HCT116 (cell line): ENCODE results near the gene CAPZB. TPM values are rescaled to one million over a fixed set of nuclear protein-coding genes. Genes with fewer than 3 reads are reported as not detected.

Experiments used
- ATAC-seq: fragments of 200-7000 bp; cut with Tn5 transposase; 2 replicates; pipeline ENCODE4 v1.9.1; 2020; ENCODE audit warnings: mild to moderate bottlenecking, moderate library complexity
- BruUV-seq: library from RNA; stranded (reverse); fragments of 400-500 nt; replicated peaks from 2 replicates; lab custom pipeline; 2021; lab: Mats Ljungman, UMichigan
- CTCF ChIA-PET: fragments of 300-600 bp; sonication (Branson Sonifier 250); formaldehyde crosslinking; loops from one replicate; lab custom pipeline; 2021; ENCODE audit warnings: antibody characterized with exemption; lab: Charles Lee
- POLR2A ChIA-PET: fragments of 300-600, 350-600 bp; sonication (Branson Sonifier 250); formaldehyde crosslinking; loops from one replicate; lab custom pipeline; 2021; ENCODE audit warnings: antibody characterized with exemption; lab: Charles Lee
- RAD21 ChIA-PET, 2 experiments: fragments of 300-600 bp; sonication (Branson Sonifier 250); formaldehyde crosslinking; loops; one replicate each; lab custom pipeline; 2023; ENCODE audit warnings: low total read pairs in 2 of 2; ENCODE audit not compliant: uncharacterized antibody in 2 of 2, unreplicated experiment in 2 of 2, low non-redundant PET in 1 of 2; lab: Charles Lee
- DNase-seq: peaks from one replicate; pipeline ENCODE4 v3.0.0-alpha.2; 2010; ENCODE audit warnings: low read depth, low spot score
- H2AFZ ChIP-seq: fragments of 200-600 bp; shearing (Covaris generic), sonication (generic); 2 replicates; pipeline ENCODE4 v1.6.1; 2017; ENCODE audit warnings: low read depth, mixed run types, mixed read lengths, antibody characterized with exemption, low read length; ENCODE audit not compliant: poor library complexity, severe bottlenecking
- H3K27ac ChIP-seq: 2 replicates; pipeline ENCODE4 v1.5.1; 2012; ENCODE audit warnings: low read depth, low read length
- H3K27me3 ChIP-seq: fragments of 200-600 bp; sonication (generic); 2 replicates; pipeline ENCODE4 v1.6.1; 2016; ENCODE audit warnings: mixed run types, low read length, mixed read lengths; ENCODE audit not compliant: insufficient read depth
- H3K36me3 ChIP-seq, 2 experiments: fragments of 200-500 bp in 1 of 2; fragments of 200-600 bp in 1 of 2; sonication (Bioruptor generic) in 1 of 2; sonication (generic) in 1 of 2; 2 replicates each; pipeline versions ENCODE4 v1.5.1 to v1.6.1; 2014 to 2016; ENCODE audit warnings: low read length in 2 of 2, inconsistent platforms in 1 of 2, mixed read lengths in 1 of 2, mixed run types in 1 of 2; ENCODE audit not compliant: insufficient read depth in 2 of 2, control insufficient read depth in 1 of 2
- H3K4me1 ChIP-seq, 2 experiments: fragments of 200-600 bp in 1 of 2; sonication (generic) in 1 of 2; 2 replicates each; pipeline versions ENCODE4 v1.5.1 to v1.6.1; 2012 to 2017; ENCODE audit warnings: low read length in 2 of 2, inconsistent platforms in 1 of 2, mild to moderate bottlenecking in 1 of 2, mixed read lengths in 1 of 2, mixed run types in 1 of 2, moderate library complexity in 1 of 2; ENCODE audit not compliant: insufficient read depth in 2 of 2, control insufficient read depth in 1 of 2
- H3K4me2 ChIP-seq: fragments of 200-600 bp; sonication (generic); 2 replicates; pipeline ENCODE4 v1.6.1; 2017; ENCODE audit warnings: mixed run types, low read length, mixed read lengths
- H3K4me3 ChIP-seq, 2 experiments: fragments of 200-600 bp in 1 of 2; sonication (generic) in 1 of 2; replicated peaks in 1 of 2; 2 replicates each; pipeline ENCODE4 v1.5.1; 2011 to 2016; ENCODE audit warnings: low read length in 2 of 2, control low read depth in 1 of 2, low read depth in 1 of 2, mild to moderate bottlenecking in 1 of 2, mixed read lengths in 1 of 2, mixed run types in 1 of 2
- H3K79me2 ChIP-seq: fragments of 200-600 bp; sonication (generic); 2 replicates; pipeline ENCODE4 v1.6.1; 2017; ENCODE audit warnings: mild to moderate bottlenecking, mixed run types, low read length, moderate library complexity, mixed read lengths; ENCODE audit not compliant: insufficient read depth
- H3K9ac ChIP-seq: fragments of 200-600 bp; sonication (generic); 2 replicates; pipeline ENCODE4 v1.6.1; 2016; ENCODE audit warnings: low read length, mixed read lengths
- H3K9me2 ChIP-seq: fragments of 200-600 bp; sonication (generic), shearing (Covaris generic); 2 replicates; pipeline ENCODE4 v1.6.1; 2017; ENCODE audit warnings: mixed run types, mild to moderate bottlenecking, moderate library complexity; ENCODE audit not compliant: insufficient read depth
- H3K9me3 ChIP-seq, 2 experiments: fragments of 200-500 bp in 1 of 2; fragments of 200-600 bp in 1 of 2; sonication (Bioruptor generic) in 1 of 2; sonication (generic) in 1 of 2; 2 replicates each; pipeline ENCODE4 v1.6.1; 2014 to 2017; ENCODE audit warnings: low read length in 2 of 2, mixed read lengths in 2 of 2, inconsistent platforms in 1 of 2, low read depth in 1 of 2, mild to moderate bottlenecking in 1 of 2, mixed run types in 1 of 2, moderate library complexity in 1 of 2; ENCODE audit not compliant: control insufficient read depth in 1 of 2, insufficient read depth in 1 of 2
- H4K20me1 ChIP-seq: fragments of 200-600 bp; sonication (generic), shearing (Covaris generic); 2 replicates; pipeline ENCODE4 v1.6.1; 2017; ENCODE audit warnings: mixed run types, mild to moderate bottlenecking, moderate library complexity; ENCODE audit not compliant: insufficient read depth
- CBX3 ChIP-seq: IDR thresholded peaks from 2 replicates; pipeline ENCODE4 v1.6.1; 2012; ENCODE audit warnings: low read depth
- EZH2phosphoT487 ChIP-seq: fragments of 200-600 bp; IDR thresholded peaks from 2 replicates; pipeline ENCODE4 v1.6.1; 2018; ENCODE audit warnings: antibody characterized with exemption, borderline replicate concordance
- FOSL1 ChIP-seq: IDR thresholded peaks from 2 replicates; pipeline ENCODE4 v1.6.1; 2012; ENCODE audit warnings: low read depth
- JUND ChIP-seq: IDR thresholded peaks from 2 replicates; pipeline ENCODE4 v1.6.1; 2012
- POLR2A ChIP-seq: IDR thresholded peaks from 2 replicates; pipeline ENCODE4 v1.7.0; 2011; ENCODE audit warnings: borderline replicate concordance; ENCODE audit not compliant: insufficient read depth, insufficient read length; ENCODE audit errors: extremely low read depth
- POLR2AphosphoS5 ChIP-seq: IDR thresholded peaks from 2 replicates; pipeline ENCODE4 v1.6.1; 2011; ENCODE audit warnings: mild to moderate bottlenecking, low read depth, low read length, moderate library complexity
- SIN3A ChIP-seq: IDR thresholded peaks from 2 replicates; pipeline ENCODE4 v1.6.1; 2012; ENCODE audit warnings: low read depth
- SRF ChIP-seq: IDR thresholded peaks from 2 replicates; pipeline ENCODE4 v1.6.1; 2012; ENCODE audit warnings: low read depth
- TCF7L2 ChIP-seq: IDR thresholded peaks from 2 replicates; pipeline ENCODE4 v1.7.0; 2011; ENCODE audit warnings: borderline replicate concordance, inconsistent platforms; ENCODE audit not compliant: insufficient read depth, insufficient read length; ENCODE audit errors: extremely low read depth
- YY1 ChIP-seq: IDR thresholded peaks from 2 replicates; pipeline ENCODE4 v1.6.1; 2011; ENCODE audit warnings: low read length, low read depth, moderate library complexity, mild to moderate bottlenecking; ENCODE audit not compliant: insufficient replicate concordance; ENCODE audit errors: extremely low read depth
- ZFX ChIP-seq: fragments of 450-650 bp; IDR thresholded peaks from 2 replicates; pipeline ENCODE4 v1.6.1; 2017
- intact Hi-C: fragments of 100-400 bp; cut with micrococcal nuclease; formaldehyde crosslinking; loops from 2 replicates; pipeline ENCODE4 v1.10.0; 2022
- total RNA-seq: library from RNA; stranded (reverse); gene quantifications from one replicate; pipeline ENCODE4 v1.2.1, GENCODE V29; 2021; ENCODE audit not compliant: unreplicated experiment
- TF ChIP-seq, protein P1 (sequence below): IDR thresholded peaks from 2 replicates; pipeline ENCODE4 v1.6.1; 2012
- TF ChIP-seq, protein P2 (sequence below), 3 experiments: fragments of 200-600 bp in 1 of 3; sonication (generic) in 1 of 3; IDR thresholded peaks in 2 of 3; conservative IDR thresholded peaks in 1 of 3; 2 replicates each; pipeline ENCODE4 v1.5.1; 2012 to 2017; ENCODE audit warnings: low read depth in 2 of 3, low read length in 2 of 3, antibody characterized with exemption in 1 of 3, borderline replicate concordance in 1 of 3, control low read depth in 1 of 3, mild to moderate bottlenecking in 1 of 3, mixed read lengths in 1 of 3, mixed run types in 1 of 3, moderate library complexity in 1 of 3; ENCODE audit not compliant: insufficient read depth in 1 of 3
- TF ChIP-seq, protein P3 (sequence below): IDR thresholded peaks from 2 replicates; pipeline ENCODE4 v1.6.1; 2012

The CAPZB gene
- total RNA-seq, 1 experiment from 2014 or later: 203 TPM

- H3K4me2 ChIP-seq: no peak overlapping the region
- no peak overlapping the region for H3K9ac ChIP-seq
- no peaks in the 10 kb centered on the region for H3K9me3 ChIP-seq
- no peak overlapping the region for H3K27ac ChIP-seq
- no TSS peak for BruUV-seq
- ChIA-PET POLR2A (no interaction called here), RAD21 (no interaction called here), CTCF (no interaction called here)
- no peaks in the 10 kb centered on the region for H4K20me1 ChIP-seq
- H3K79me2 ChIP-seq: peaks cover 33% of the 10 kb centered on the region
- no peak for DNase-seq
- ATAC-seq: no peak
- H3K4me1 ChIP-seq: peaks cover 9 to 21% of the 10 kb centered on the region in 2 experiments; a peak in 3 of 4 replicates
- no peaks in the 10 kb centered on the region for H3K27me3 ChIP-seq
- no peak overlapping the region for H3K4me3 ChIP-seq
- no peaks in the 10 kb centered on the region for H3K9me2 ChIP-seq
- peaks cover 24 to 26% of the 10 kb centered on the region in 2 experiments for H3K36me3 ChIP-seq
- TF ChIP-seq TCF7L2 (no peak), ZFX (no peak), POLR2A (no peak), POLR2AphosphoS5 (no peak), CBX3 (no peak), YY1 (no peak)
- no peak overlapping the region for H2AFZ ChIP-seq
- intact Hi-C loops: no loop called here
These were observed 176.8 kb downstream of the CAPZB start for GRCh38 chr1:19308509-19308907.

- BruUV-seq: no TSS peak
- TF ChIP-seq, protein P1, sequence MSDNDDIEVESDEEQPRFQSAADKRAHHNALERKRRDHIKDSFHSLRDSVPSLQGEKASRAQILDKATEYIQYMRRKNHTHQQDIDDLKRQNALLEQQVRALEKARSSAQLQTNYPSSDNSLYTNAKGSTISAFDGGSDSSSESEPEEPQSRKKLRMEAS: no peak
- TF ChIP-seq FOSL1 (no peak), SIN3A (no peak), SRF (no peak), CBX3 (no peak), ZFX (no peak), EZH2phosphoT487 (no peak), JUND (no peak), POLR2A (no peak)
- TF ChIP-seq, protein P2, sequence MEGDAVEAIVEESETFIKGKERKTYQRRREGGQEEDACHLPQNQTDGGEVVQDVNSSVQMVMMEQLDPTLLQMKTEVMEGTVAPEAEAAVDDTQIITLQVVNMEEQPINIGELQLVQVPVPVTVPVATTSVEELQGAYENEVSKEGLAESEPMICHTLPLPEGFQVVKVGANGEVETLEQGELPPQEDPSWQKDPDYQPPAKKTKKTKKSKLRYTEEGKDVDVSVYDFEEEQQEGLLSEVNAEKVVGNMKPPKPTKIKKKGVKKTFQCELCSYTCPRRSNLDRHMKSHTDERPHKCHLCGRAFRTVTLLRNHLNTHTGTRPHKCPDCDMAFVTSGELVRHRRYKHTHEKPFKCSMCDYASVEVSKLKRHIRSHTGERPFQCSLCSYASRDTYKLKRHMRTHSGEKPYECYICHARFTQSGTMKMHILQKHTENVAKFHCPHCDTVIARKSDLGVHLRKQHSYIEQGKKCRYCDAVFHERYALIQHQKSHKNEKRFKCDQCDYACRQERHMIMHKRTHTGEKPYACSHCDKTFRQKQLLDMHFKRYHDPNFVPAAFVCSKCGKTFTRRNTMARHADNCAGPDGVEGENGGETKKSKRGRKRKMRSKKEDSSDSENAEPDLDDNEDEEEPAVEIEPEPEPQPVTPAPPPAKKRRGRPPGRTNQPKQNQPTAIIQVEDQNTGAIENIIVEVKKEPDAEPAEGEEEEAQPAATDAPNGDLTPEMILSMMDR (IDR thresholded peaks at IDR 0.05 in 2 of 3, conservative IDR thresholded peaks at IDR 0.05 in 1 of 3; ENCODE audit: borderline replicate concordance in 1 of 3, insufficient read depth in 1 of 3, low read depth in 2 of 3, low read length in 2 of 3): no peak
- TF ChIP-seq, protein P3, sequence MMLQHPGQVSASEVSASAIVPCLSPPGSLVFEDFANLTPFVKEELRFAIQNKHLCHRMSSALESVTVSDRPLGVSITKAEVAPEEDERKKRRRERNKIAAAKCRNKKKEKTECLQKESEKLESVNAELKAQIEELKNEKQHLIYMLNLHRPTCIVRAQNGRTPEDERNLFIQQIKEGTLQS: no peak
- Histone ChIP-seq H3K9me3 (no peaks in the 10 kb centered on the region), H2AFZ (no peak overlapping the region), H3K4me1 (peaks cover 7 to 16% of the 10 kb centered on the region in 2 experiments; a peak in 3 of 4 replicates), H3K4me2 (no peak overlapping the region), H3K36me3 (peaks cover 27 to 31% of the 10 kb centered on the region in 2 experiments), H3K9me2 (no peaks in the 10 kb centered on the region), H3K4me3 (no peak overlapping the region), H4K20me1 (no peaks in the 10 kb centered on the region), H3K27me3 (no peaks in the 10 kb centered on the region), H3K9ac (no peak overlapping the region), H3K79me2 (peaks cover 33% of the 10 kb centered on the region), H3K27ac (no peak overlapping the region)
- intact Hi-C loops: no loop called here
- DNase-seq (no peak), ATAC-seq (no peak)
- ChIA-PET RAD21 (no interaction called here), POLR2A (no interaction called here), CTCF (no interaction called here)
These were observed 177.4 kb downstream of the CAPZB start for GRCh38 chr1:19307794-19308508.
